Endothelial cell of umbilical vein (primary cell): ENCODE results near the gene MARF1. TPM values are rescaled to one million over a fixed set of nuclear protein-coding genes. Genes with fewer than 3 reads are reported as not detected.
A peak's percentile ranks its signal among the peaks of the same experiment; 100 is the strongest.

Experiments used
- BruUV-seq: library from RNA; stranded (reverse); fragments of 400-500 nt; replicated peaks from 2 replicates; lab custom pipeline; 2021; lab: Mats Ljungman, UMichigan
- CTCF ChIA-PET: fragments of 300-600, 350-600 bp; sonication (Branson Sonifier 250); formaldehyde crosslinking; loops from one replicate; lab custom pipeline; 2021; ENCODE audit warnings: antibody characterized with exemption, inconsistent platforms; lab: Charles Lee
- POLR2A ChIA-PET: fragments of 300-600, 350-600 bp; sonication (Branson Sonifier 250); formaldehyde crosslinking; loops from one replicate; lab custom pipeline; 2021; ENCODE audit warnings: antibody characterized with exemption, inconsistent platforms; lab: Charles Lee
- DNase-seq: peaks from one replicate; pipeline ENCODE4 v3.0.0-alpha.2; 2011; ENCODE audit warnings: low read depth, low spot score
- FAIRE-seq: peaks from 2 replicates; lab custom pipeline; 2011; peaks lifted over from hg19 to GRCh38; lab: Jason Lieb, UNC
- H2AFZ ChIP-seq: 2 replicates; pipeline ENCODE4 v1.6.0; 2012; ENCODE audit warnings: low read depth, low read length, control low read depth, inconsistent platforms
- H3K27ac ChIP-seq: 2 replicates; pipeline ENCODE4 v1.5.1; 2011; ENCODE audit warnings: low read depth, mild to moderate bottlenecking, control low read depth, low read length, moderate library complexity; ENCODE audit not compliant: insufficient read depth
- H3K27me3 ChIP-seq, 2 experiments: 2 replicates each; pipeline versions ENCODE4 v1.6.0 to v1.6.1; 2011; ENCODE audit warnings: low read length in 2 of 2, mixed read lengths in 1 of 2; ENCODE audit not compliant: control insufficient read depth in 2 of 2, insufficient read depth in 2 of 2
- H3K36me3 ChIP-seq, 2 experiments: 2 replicates in 1 of 2; 3 replicates in 1 of 2; pipeline ENCODE4 v1.5.1; 2011; ENCODE audit warnings: low read length in 2 of 2, mild to moderate bottlenecking in 1 of 2, moderate library complexity in 1 of 2; ENCODE audit not compliant: control insufficient read depth in 2 of 2, insufficient read depth in 2 of 2; ENCODE audit errors: extremely low read depth in 1 of 2
- H3K4me1 ChIP-seq: 3 replicates; pipeline ENCODE4 v1.5.1; 2011; ENCODE audit warnings: mild to moderate bottlenecking, low read length; ENCODE audit not compliant: control insufficient read depth, insufficient read depth; ENCODE audit errors: extremely low read depth
- H3K4me2 ChIP-seq: 2 replicates; pipeline ENCODE4 v1.6.1; 2011; ENCODE audit warnings: low read length, control low read depth, mixed read lengths; ENCODE audit not compliant: insufficient read depth
- H3K4me3 ChIP-seq, 3 experiments: fragments of 200-600 bp in 1 of 3; sonication (generic), shearing (Covaris generic) in 1 of 3; replicated peaks in 1 of 3; 2 replicates each; pipeline ENCODE4 v1.5.1; 2011 to 2016; ENCODE audit warnings: control low read depth in 3 of 3, low read length in 3 of 3, mild to moderate bottlenecking in 2 of 3, inconsistent platforms in 1 of 3, low read depth in 1 of 3, moderate library complexity in 1 of 3; ENCODE audit not compliant: insufficient read depth in 1 of 3
- H3K79me2 ChIP-seq: 2 replicates; pipeline ENCODE4 v1.6.0; 2012; ENCODE audit warnings: low read length, inconsistent platforms; ENCODE audit not compliant: control insufficient read depth, insufficient read depth
- H3K9ac ChIP-seq: replicated peaks from 2 replicates; pipeline ENCODE3; 2011; ENCODE audit warnings: low read length, control low read depth; ENCODE audit not compliant: insufficient read depth; ENCODE audit errors: extremely low read depth
- H3K9me1 ChIP-seq: replicated peaks from 3 replicates; pipeline ENCODE4 v1.6.0; 2011; ENCODE audit warnings: mild to moderate bottlenecking, low read length; ENCODE audit not compliant: control insufficient read depth, insufficient read depth; ENCODE audit errors: extremely low read depth
- H3K9me3 ChIP-seq: replicated peaks from 2 replicates; pipeline ENCODE4 v1.5.1; 2012; ENCODE audit warnings: low read length, inconsistent platforms; ENCODE audit not compliant: control insufficient read depth, insufficient read depth
- H4K20me1 ChIP-seq: replicated peaks from 2 replicates; pipeline ENCODE3; 2011; ENCODE audit warnings: mild to moderate bottlenecking, low read length; ENCODE audit not compliant: control insufficient read depth, insufficient read depth; ENCODE audit errors: extremely low read depth
- EZH2 ChIP-seq: IDR thresholded peaks from 2 replicates; pipeline ENCODE4 v1.6.1; 2012; ENCODE audit warnings: borderline replicate concordance, low read depth, mild to moderate bottlenecking, moderate library complexity, low read length, inconsistent platforms; ENCODE audit not compliant: severe bottlenecking
- FOS ChIP-seq: IDR thresholded peaks from 2 replicates; pipeline ENCODE4 v1.6.1; 2011; ENCODE audit warnings: mild to moderate bottlenecking, low read length, moderate library complexity, borderline replicate concordance; ENCODE audit not compliant: insufficient read depth
- GATA2 ChIP-seq: IDR thresholded peaks from 2 replicates; pipeline ENCODE4 v1.7.0; 2011; ENCODE audit warnings: low read depth, mild to moderate bottlenecking, moderate library complexity, mixed read lengths, low read length; ENCODE audit not compliant: insufficient read length, insufficient read depth
- JUN ChIP-seq: IDR thresholded peaks from 2 replicates; pipeline ENCODE4 v1.6.1; 2011; ENCODE audit warnings: borderline replicate concordance, low read depth; ENCODE audit not compliant: insufficient read length, insufficient read depth
- MYC ChIP-seq: IDR thresholded peaks from one replicate; pipeline ENCODE4 v1.6.1; 2011; ENCODE audit warnings: mild to moderate bottlenecking, low read depth, low read length
- POLR2A ChIP-seq: IDR thresholded peaks from 2 replicates; pipeline ENCODE4 v1.6.1; 2012; ENCODE audit warnings: low read depth, mild to moderate bottlenecking, control low read depth, low read length
- POLR2AphosphoS5 ChIP-seq: IDR thresholded peaks from 2 replicates; pipeline ENCODE4 v1.6.1; 2012; ENCODE audit warnings: low read depth, mild to moderate bottlenecking, control low read depth, low read length, moderate library complexity; ENCODE audit not compliant: insufficient read depth
- dilution Hi-C: fragments of 300-500 bp; cut with MboI; formaldehyde crosslinking; loops from one replicate; pipeline ENCODE4 v1.15.0; 2019; ENCODE audit warnings: low sequenced_read_pairs; ENCODE audit not compliant: extremely low pct_ligation_motif_present
- intact Hi-C: fragments of 100-400 bp; cut with micrococcal nuclease; formaldehyde crosslinking; loops from one replicate; pipeline ENCODE4 v1.10.0; 2022
- polyA plus RNA-seq, 4 experiments: library from polyadenylated mRNA; depleted of rRNA in 3 of 4; stranded (reverse) in 3 of 4; unstranded in 1 of 4; fragments of >200 nt; gene quantifications; 2 replicates each; pipeline versions ENCODE4 v1.2.1 to v1.2.3, GENCODE V29; 2011 to 2012; ENCODE audit warnings: missing spikeins in 1 of 4
- total RNA-seq: library from RNA; stranded (reverse); gene quantifications from 2 replicates; pipeline ENCODE4 v1.2.3, GENCODE V29; 2021
- TF ChIP-seq, protein P1 (sequence below): IDR thresholded peaks from 2 replicates; pipeline ENCODE4 v1.6.1; 2011; ENCODE audit not compliant: insufficient read depth, insufficient read length
- TF ChIP-seq, protein P2 (sequence below), 2 donors: IDR thresholded peaks; 1 replicate in 1 of 2; 2 replicates in 1 of 2; pipeline ENCODE4 v1.5.1; 2011; ENCODE audit warnings: low read length in 2 of 2, mild to moderate bottlenecking in 2 of 2, moderate library complexity in 2 of 2, control low read depth in 1 of 2, inconsistent platforms in 1 of 2, low read depth in 1 of 2; ENCODE audit not compliant: insufficient read depth in 1 of 2; ENCODE audit errors: extremely low read depth in 1 of 2

The MARF1 gene
- total and polyA plus RNA-seq, 2 donors (not counting 3 experiments of a cell fraction or from before 2014, with no cell fraction given) = 14.6 to 58.5 TPM

DNA sequence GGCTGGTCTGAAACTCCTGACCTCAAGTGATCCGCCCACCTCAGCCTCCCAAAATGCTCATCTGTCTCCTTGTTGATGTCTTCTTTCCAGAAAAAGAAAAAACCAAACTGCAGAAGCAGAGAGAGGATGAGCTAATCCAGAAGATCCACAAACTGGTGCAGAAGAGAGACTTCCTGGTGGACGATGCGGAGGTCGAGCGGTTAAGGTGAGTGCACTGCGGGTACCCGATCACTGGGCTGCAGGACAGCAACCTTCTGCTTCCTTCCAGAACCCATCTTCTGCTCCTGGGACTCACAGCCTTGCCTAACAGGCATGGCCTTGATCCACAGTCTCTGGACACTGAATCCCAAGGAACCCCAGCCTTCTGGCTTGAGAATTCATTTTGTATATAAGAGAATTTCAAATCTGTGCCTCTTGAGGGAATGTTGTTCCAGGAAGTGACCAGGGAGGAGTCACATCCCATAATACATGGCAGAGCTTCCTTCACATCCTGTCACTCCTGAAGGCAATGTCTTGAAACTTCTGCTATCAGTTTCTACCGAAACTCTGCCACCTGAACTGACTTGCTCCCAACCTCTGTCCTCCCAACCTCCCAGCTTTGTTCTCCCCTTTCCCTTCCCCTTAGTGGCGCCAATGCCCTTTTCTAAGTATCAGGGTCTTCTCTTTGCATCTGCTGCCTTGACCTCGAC is 61.7 kb downstream of the MARF1 start:
- FAIRE-seq (peak; percentile 96), DNase-seq (peak; percentile 61)
- H3K4me1 ChIP-seq = peaks cover 15% of the 10 kb centered on the region
- no peaks in the 10 kb centered on the region for H4K20me1 ChIP-seq
- no peak overlapping the region for H3K4me3 ChIP-seq
- H3K9ac ChIP-seq = no peak overlapping the region
- BruUV-seq = no TSS peak
- peak; percentile 13 for TF ChIP-seq GATA2
- TF ChIP-seq EZH2 = no peak
- peak; percentile 28 for TF ChIP-seq FOS
- no peak for TF ChIP-seq POLR2AphosphoS5
- no peaks in the 10 kb centered on the region for H3K36me3 ChIP-seq
- dilution Hi-C loops = no loop called here
- intact Hi-C loops = loop anchor here (1.0 kb wide), 1 partner anchor 9 kb away; no protein-coding TSS in a partner anchor
- peak overlapping the region; percentile 58 for H3K27ac ChIP-seq
- no peaks in the 10 kb centered on the region for H3K9me1 ChIP-seq
- no peaks in the 10 kb centered on the region for H3K79me2 ChIP-seq
- CTCF ChIA-PET = interaction anchor here (1.1 to 1.4 kb wide), 2 partner anchors 10 to 16 kb away, joined by 3 to 8 read pairs; no protein-coding TSS in a partner anchor
- POLR2A ChIA-PET = no interaction called here
- peak overlapping the region; percentile 82 for H2AFZ ChIP-seq
- peak overlapping the region; percentile 72 for H3K4me2 ChIP-seq
- H3K27me3 ChIP-seq = no peaks in the 10 kb centered on the region
- no peaks in the 10 kb centered on the region for H3K9me3 ChIP-seq

DNA sequence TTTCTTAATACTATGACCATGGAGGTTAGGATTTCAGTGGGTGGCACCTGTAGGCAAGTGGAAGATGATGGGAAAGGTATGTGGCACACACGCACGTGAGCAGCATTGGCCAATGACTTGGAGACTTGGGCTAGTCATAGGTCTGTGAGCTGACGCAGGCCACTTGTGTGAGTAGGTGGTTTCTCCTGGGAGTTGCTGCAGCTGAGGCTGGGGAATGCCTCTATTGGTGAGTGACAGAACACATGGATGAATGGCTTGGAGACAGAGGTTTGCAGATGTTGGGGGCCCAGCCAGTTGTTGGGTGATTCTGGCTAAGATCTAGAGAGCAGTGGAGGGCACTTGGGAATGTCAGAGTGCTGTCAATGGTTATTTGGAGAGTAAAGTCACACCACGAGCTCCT is 64.1 kb downstream of the MARF1 start:
- TF ChIP-seq POLR2A (no peak), JUN (no peak), EZH2 (no peak), POLR2AphosphoS5 (no peak), GATA2 (no peak), FOS (no peak), MYC (no peak)
- TF ChIP-seq, protein P1, sequence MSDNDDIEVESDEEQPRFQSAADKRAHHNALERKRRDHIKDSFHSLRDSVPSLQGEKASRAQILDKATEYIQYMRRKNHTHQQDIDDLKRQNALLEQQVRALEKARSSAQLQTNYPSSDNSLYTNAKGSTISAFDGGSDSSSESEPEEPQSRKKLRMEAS = no peak
- TF ChIP-seq, protein P2, sequence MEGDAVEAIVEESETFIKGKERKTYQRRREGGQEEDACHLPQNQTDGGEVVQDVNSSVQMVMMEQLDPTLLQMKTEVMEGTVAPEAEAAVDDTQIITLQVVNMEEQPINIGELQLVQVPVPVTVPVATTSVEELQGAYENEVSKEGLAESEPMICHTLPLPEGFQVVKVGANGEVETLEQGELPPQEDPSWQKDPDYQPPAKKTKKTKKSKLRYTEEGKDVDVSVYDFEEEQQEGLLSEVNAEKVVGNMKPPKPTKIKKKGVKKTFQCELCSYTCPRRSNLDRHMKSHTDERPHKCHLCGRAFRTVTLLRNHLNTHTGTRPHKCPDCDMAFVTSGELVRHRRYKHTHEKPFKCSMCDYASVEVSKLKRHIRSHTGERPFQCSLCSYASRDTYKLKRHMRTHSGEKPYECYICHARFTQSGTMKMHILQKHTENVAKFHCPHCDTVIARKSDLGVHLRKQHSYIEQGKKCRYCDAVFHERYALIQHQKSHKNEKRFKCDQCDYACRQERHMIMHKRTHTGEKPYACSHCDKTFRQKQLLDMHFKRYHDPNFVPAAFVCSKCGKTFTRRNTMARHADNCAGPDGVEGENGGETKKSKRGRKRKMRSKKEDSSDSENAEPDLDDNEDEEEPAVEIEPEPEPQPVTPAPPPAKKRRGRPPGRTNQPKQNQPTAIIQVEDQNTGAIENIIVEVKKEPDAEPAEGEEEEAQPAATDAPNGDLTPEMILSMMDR (IDR thresholded peaks at IDR 0.05; ENCODE audit: extremely low read depth in 1 of 2, insufficient read depth in 1 of 2, low read depth in 1 of 2, low read length in 2 of 2) = no peak
- no peak overlapping the region for H3K9ac ChIP-seq
- no peaks in the 10 kb centered on the region for H3K27me3 ChIP-seq
- no peak for DNase-seq
- BruUV-seq = no TSS peak
- no peak overlapping the region for H3K4me3 ChIP-seq
- H3K79me2 ChIP-seq = no peaks in the 10 kb centered on the region
- no peaks in the 10 kb centered on the region for H3K9me1 ChIP-seq
- CTCF ChIA-PET = interaction anchor here (0.7 kb wide), 1 partner anchor 28 kb away, joined by 3 read pairs; no protein-coding TSS in a partner anchor
- H4K20me1 ChIP-seq = no peaks in the 10 kb centered on the region
- intact Hi-C loops (no loop called here), dilution Hi-C loops (no loop called here)
- POLR2A ChIA-PET = no interaction called here
- H3K4me1 ChIP-seq = peaks cover 15% of the 10 kb centered on the region
- FAIRE-seq = no peak
- no peaks in the 10 kb centered on the region for H3K36me3 ChIP-seq
- H3K27ac ChIP-seq = no peak overlapping the region
- no peaks in the 10 kb centered on the region for H3K9me3 ChIP-seq
- H2AFZ ChIP-seq = no peak overlapping the region
- H3K4me2 ChIP-seq = no peak overlapping the region
